HG02610 (cell line): ENCODE measurements around the gene FAM136A.
A peak's percentile ranks its signal among the peaks of the same experiment; 100 is the strongest.
"Not testable (repeated sequence)": the region's sequence is repeated elsewhere in the genome, so short reads cannot be mapped to it uniquely, and the experiment has no call there.

Source experiments
- ATAC-seq: cut with Tn5 transposase; IDR thresholded peaks from one replicate; pipeline ENCODE4 v1.9.1; 2021; ENCODE audit warnings: mild to moderate bottlenecking, moderate library complexity; ENCODE audit not compliant: unreplicated experiment

FAM136A gene

GRCh38 chr2:70301344-70302194, at the start of gene FAM136A:
FAM136A (minus strand) TSS chr2:70302067; CDS start chr2:70302011, 56 bp downstream.
- peak; percentile 77 for ATAC-seq

DNA sequence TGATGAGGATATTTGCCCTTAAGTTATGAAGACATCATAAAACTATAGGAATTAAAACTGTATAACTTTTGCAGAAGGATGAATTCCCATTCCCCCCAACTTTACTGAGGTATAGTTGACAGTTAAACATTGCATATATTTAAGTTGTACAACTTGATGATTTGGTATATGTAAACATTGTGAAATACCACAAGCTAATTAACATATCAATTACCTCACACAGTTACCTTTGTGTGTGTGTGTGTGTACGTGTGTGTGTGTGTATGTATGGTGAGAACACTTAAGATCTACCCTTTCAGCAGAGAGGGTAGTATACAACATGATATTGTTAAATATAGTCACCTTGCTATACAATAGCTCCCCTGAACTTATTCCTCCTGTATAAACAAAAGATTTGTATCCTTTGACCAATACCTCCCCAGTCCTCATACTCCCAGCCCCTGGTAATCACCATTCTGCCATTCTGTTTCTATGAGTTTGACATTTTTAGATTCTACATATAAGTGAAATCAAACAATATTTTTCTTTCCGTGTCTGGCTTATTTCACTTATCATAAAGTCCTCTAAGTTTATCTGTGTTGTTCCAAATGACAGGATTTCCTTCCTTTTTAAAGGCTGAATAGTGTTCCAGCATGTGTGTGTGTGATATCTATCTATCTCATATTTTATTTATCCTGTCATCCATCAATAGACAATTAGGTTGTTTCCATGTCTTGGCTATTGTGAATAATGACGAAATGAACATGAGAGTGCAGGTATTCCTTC, 48.2 kb upstream of the FAM136A start:
- ATAC-seq, result no peak

- no peak for ATAC-seq
Observed at GRCh38 chr2:70347831-70348230, 46.0 kb upstream of the FAM136A start.

DNA sequence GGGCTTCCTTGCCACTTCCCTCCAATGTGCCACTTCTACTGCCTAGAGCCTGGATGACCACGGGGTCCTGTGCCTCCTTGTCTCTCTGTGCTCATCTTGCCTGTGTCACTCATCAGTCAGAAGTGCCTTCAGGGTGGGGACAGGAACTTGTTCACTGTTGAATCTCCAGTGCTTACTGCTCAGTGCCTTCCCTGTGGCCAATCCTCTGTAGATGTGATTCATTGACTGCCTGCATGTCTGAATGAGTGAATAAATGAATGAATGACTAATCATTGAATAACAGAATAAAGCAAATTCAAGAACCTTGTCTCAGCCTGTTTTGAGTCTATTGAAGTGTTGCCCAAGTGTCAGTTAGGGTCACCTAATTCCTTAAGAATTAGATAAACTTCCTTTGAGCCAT, 42.3 kb upstream of the FAM136A start:
- no peak for ATAC-seq

DNA sequence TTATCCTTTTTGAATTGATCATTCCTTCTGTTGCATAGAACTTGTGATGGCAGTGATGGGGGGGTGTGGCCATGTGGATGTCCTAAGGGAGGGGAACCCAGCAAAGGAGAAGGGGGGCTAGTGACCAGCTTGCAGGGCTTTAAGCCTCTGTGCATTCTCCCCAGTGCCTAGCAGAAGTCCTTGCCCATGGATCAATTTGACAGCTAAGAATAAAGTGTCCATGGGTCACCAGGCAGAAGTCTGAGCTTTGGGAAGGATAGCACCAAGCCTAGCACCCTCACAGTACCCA, 39.6 kb upstream of the FAM136A start:
- ATAC-seq, result no peak

- no peak for ATAC-seq
Observed at GRCh38 chr2:70340761-70341476, 39.1 kb upstream of the FAM136A start.

GRCh38 chr2:70340075-70340474, 38.2 kb upstream of the FAM136A start:
- no peak for ATAC-seq

DNA sequence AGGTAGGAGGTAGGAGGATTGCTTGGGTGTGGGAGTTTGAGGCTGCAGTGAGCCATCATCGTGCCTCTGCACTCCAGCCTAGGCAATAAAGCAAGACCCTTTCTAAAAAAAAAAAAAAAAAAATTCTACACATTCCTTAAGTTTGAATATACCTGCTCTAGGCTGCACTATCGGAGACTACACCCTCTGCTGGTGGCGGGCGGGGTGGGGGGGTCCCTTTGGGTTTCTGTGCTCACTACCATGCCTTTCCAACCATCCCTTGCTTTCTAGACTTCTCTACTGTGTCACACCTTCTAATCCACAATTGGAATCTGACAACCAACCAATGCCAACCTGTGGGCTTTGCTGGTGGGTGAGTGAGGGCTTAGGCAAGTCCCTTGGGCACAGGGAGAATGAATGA, 34.7 kb upstream of the FAM136A start:
- no peak for ATAC-seq

DNA sequence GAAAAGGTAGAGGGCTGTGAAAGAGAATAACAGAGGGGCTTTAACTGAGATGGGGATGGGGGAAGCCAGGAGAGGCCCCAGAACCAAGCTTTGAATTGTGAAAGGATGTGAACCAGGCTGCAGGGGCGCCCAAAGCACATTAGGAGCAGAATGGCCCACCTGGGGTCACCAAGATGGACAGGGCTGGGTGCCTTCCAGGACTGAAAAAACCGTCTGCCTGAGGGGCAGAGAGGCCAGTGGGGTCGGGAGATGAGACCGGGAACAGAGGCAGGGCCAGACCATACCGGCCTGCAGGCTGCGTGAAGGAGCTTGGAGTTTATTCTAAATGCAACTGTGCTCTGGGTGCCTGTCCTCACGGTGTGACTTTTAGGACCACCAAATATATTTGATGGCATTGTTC, 29.1 kb upstream of the FAM136A start:
- no peak for ATAC-seq

DNA sequence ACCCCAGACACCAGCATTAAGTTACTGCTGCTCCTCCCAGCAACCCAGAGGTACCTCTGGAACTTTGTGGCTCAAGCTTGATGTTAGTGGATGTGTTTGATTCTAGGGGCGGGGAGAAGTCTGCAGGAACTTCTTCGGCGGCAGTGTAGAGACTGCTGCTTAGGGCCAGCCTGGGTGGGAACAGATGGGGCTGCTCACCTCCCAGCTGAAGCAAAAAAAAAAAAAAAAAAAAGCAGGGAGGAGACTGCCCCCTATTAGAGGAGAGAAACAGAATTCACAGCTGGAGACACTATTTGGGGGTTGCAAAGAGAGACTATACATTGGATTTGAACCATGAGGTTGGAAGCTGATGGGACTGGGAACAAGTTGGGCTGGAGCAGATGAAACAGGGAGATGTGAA, 28.6 kb upstream of the FAM136A start:
- no peak for ATAC-seq

DNA sequence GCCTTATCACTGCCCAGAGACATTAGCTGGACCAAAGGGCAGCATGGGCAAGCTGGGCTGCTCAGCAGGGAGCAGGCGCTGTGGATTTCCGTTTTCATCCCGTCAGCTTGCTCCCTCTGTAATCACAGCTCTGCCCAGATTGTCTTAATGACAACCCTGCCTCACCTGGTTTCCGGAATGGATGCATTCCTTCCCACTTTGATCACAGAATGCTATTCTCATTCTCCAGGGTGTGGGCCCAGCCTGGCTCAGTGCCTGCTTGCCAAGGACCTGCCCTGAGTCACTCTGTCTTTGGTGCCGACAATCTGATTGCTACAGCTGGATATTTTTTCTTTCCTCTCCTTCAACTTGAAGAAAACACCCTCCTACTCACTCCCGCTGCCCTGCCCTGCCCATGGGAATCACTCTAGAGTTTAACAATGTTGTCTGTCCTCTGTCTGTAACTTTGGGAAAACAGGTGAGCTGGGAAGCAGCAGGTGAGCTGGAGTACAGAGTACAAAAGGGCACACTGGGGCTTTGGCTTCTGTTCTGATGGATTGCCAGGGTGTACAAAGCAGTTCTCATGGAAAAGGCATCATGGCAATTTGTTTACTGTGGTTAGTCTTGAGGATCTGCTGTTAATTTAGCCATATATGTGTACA, 27.2 kb upstream of the FAM136A start:
- no peak for ATAC-seq

DNA sequence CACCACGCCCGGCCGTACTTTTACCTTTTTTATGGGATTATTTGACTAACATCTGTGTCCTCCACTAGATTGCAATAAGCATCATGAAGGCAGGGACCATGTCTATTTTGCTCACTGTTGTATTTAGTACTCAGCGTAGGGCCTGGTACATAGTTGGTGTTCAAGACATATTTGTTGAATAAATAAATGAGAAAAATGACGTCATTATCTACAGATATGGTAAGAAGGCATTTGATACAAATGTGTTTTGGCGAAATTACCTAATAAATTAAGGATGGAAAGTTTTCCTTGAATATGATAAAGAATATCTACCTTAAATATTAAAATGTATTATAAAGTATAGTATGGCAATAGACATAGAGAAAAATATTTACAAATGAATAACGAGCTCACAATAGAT, 24.0 kb upstream of the FAM136A start:
- ATAC-seq, result no peak

DNA sequence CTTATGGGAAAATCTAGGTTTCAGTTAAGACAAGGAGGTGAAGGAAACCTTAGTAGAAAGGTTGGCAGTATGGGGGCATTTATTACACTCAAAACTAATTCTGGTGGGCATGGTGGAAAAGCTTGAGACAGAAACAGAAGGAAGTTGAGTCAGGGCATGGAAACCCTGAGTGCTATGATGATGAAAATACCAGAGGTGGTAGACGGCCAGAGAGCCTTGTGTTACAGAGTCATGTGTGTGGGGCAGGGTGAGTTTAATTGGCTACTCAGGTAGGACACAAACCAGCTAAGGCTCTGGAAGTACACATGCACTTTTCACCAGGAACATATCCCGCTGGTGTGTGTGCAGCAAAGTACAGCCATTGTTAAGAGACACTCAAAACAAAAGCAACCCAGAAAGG, 20.7 kb upstream of the FAM136A start:
- no peak for ATAC-seq

DNA sequence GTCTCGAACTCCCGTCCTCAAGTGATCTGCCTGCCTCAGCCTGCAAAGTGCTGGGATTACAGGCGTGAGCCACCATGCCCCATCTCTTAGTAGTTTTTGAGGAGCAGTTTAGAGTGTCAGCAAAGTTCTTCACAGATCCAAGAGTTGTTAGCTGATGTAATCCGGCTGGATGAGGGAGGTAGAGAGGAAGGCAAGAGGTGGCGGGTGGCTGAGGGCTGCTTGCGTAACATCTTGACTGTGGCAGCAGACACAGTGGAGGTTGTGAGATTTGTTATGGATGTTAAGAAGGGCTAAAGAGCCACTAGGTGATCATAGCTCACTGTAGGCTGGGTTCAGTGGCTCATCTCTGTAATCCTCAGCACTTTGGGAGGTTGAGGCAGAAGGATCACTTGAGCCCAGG, 19.5 kb upstream of the FAM136A start:
- ATAC-seq, result no peak

- ATAC-seq, result no peak
Observed at GRCh38 chr2:70314640-70315039, 12.8 kb upstream of the FAM136A start.

GRCh38 chr2:70312560-70312959, 10.7 kb upstream of the FAM136A start:
- ATAC-seq, result no peak

DNA sequence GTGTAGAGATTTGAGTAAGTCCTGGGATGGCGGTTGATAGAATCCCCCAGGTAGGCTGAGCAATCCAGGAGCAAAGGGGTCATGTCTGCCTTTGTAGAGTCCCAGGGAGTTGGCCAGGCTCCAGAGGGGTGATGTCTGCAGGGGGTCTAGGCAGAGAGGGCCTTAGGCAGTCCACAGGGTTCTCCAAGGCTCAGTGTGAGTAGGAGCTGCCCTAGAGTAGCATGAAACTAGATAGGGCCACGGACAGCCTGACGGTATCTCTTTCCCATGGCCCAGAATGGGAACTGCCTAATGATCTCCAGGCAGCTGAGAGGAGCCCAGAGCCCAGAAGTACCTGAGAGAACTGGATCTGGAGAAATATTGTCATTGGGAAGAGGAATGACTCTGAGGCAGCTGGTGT, 9.0 kb upstream of the FAM136A start:
- ATAC-seq, result no peak

DNA sequence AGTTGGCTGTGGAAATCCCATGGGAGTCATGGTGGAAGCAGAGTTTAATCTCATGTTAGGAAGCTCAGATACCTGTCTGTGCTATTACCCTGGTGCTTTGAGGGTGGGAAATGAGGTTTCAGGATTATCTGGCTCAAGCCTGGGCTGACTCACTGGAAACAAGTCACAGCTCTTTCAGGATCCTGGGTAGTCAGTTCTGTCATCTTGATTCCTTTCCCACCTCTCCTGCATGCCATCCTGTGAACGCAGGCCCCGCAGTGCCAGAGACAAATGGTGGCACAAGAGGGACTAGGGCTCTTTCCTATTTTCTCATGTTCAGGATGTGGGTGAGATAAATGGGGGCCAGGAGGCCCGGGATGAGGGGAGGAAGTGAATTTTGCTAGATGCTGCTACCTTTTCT, 3.7 kb upstream of the FAM136A start:
- ATAC-seq, result no peak

- no peak for ATAC-seq
Observed at GRCh38 chr2:70304498-70304897, 2.6 kb upstream of the FAM136A start.

DNA sequence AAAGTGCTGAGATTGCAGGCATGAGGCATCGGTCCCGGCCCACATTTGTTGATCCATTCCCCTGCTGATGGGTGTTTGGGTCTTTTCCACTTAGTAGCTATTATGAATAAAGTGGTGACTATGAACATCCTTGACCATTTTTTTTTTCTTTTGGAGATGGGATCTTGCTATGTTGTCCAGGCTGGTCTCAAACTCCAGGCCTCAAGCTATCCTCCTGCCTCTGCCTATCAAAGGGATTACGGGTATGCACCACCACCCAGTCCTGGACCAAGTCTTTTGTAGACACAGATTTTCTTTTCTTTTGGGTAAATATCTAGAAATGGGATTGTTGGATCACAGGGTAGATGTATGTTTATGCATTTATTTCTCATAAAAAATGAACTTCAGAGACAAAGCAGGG, 1.3 kb upstream of the FAM136A start:
- ATAC-seq, result no peak

DNA sequence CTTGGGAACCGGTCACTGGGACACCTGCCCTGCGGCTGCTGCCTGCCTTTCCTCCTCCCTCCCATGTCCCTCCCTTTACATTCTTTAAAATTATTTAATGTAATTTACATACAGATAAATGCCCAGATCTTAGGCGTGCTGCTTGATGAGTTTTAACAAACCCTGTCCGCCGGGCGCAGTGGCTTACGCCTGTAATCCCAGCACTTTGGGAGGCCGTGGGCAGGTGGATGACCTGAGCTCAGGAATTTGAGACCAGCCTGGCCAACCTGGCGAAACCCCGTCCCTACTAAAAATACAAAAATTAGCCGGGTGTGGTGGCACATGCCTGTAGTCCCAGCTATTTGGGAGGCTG, 304 bp upstream of the FAM136A start:
- ATAC-seq, result not testable (repeated sequence)
